Activated CD4-positive, alpha-beta T cell treated with anti-CD3 and anti-CD28 coated beads, Interleukin-2, amount 50 U/mL, for 4 hours (primary cell): ENCODE results near the gene ADD1.

Experiments
- DNase-seq, 2 experiments: peaks; one replicate each; pipeline ENCODE4 v3.0.0-alpha.2; 2020

Gene ADD1

GRCh38 chr4:2862528-2862927 is 18.9 kb downstream of the ADD1 start:
- DNase-seq = no peak

- DNase-seq = no peak
Observed at GRCh38 chr4:2863649-2864048, 20.0 kb downstream of the ADD1 start.

GRCh38 chr4:2865196-2865780 is 21.6 kb downstream of the ADD1 start:
- DNase-seq = no peak

GRCh38 chr4:2866160-2866861 is 22.7 kb downstream of the ADD1 start:
- no peak for DNase-seq

- DNase-seq = no peak
Observed at GRCh38 chr4:2866891-2867290, 23.2 kb downstream of the ADD1 start.

GRCh38 chr4:2867758-2868491 is 24.3 kb downstream of the ADD1 start:
- no peak for DNase-seq

GRCh38 chr4:2868877-2869487 is 25.3 kb downstream of the ADD1 start:
- no peak for DNase-seq

GRCh38 chr4:2869659-2870058 is 26.0 kb downstream of the ADD1 start:
- DNase-seq = no peak

GRCh38 chr4:2870082-2870481 is 26.4 kb downstream of the ADD1 start:
- no peak for DNase-seq

- DNase-seq = no peak
Observed at GRCh38 chr4:2871466-2871865, 27.8 kb downstream of the ADD1 start.

GRCh38 chr4:2871911-2872310 is 28.3 kb downstream of the ADD1 start:
- DNase-seq = no peak

GRCh38 chr4:2873329-2873728 is 29.7 kb downstream of the ADD1 start:
- DNase-seq = no peak

- DNase-seq = no peak
Observed at GRCh38 chr4:2874861-2875260, 31.2 kb downstream of the ADD1 start.

GRCh38 chr4:2875556-2875955 is 31.9 kb downstream of the ADD1 start:
- no peak for DNase-seq

- no peak for DNase-seq
Observed at GRCh38 chr4:2878346-2878745, 34.7 kb downstream of the ADD1 start.

- no peak for DNase-seq
Observed at GRCh38 chr4:2879026-2879425, 35.4 kb downstream of the ADD1 start.

GRCh38 chr4:2881431-2881830 is 37.8 kb downstream of the ADD1 start:
- DNase-seq = no peak

- DNase-seq = no peak
Observed at GRCh38 chr4:2882341-2882740, 38.7 kb downstream of the ADD1 start.

GRCh38 chr4:2886161-2886560 is 42.5 kb downstream of the ADD1 start:
- DNase-seq = no peak

- no peak for DNase-seq
Observed at GRCh38 chr4:2886622-2887021, 43.0 kb downstream of the ADD1 start.

GRCh38 chr4:2887343-2887742 is 43.7 kb downstream of the ADD1 start:
- DNase-seq = no peak

- no peak for DNase-seq
Observed at GRCh38 chr4:2888886-2889285, 45.2 kb downstream of the ADD1 start.

- DNase-seq = no peak
Observed at GRCh38 chr4:2891294-2891693, 47.6 kb downstream of the ADD1 start.

- no peak for DNase-seq
Observed at GRCh38 chr4:2893772-2894171, 50.1 kb downstream of the ADD1 start.
